ENCODE data around the gene CACNA2D3. TPM values are rescaled to one million over a fixed set of nuclear protein-coding genes. Genes with fewer than 3 reads are reported as not detected.

The CACNA2D3 gene
- total RNA-seq, 1 donor from 2014 or later: 3.6 TPM

GRCh38 chr3:54374214-54374852 lies 252.0 kb downstream of the CACNA2D3 start:
- Histone ChIP-seq H3K36me3 (no peaks in the 10 kb centered on the region), H3K4me3 (no peak overlapping the region), H3K27me3 (ENCODE audit: low read depth) (no peaks in the 10 kb centered on the region), H3K9me3 (no peaks in the 10 kb centered on the region), H3K4me1 (no peaks in the 10 kb centered on the region), H3K27ac (no peak overlapping the region)
- ATAC-seq: peak; percentile 62 to 65
- peak; percentile 43 for TF ChIP-seq CTCF (IDR thresholded peaks at IDR 0.05)
- DNase-seq: no peak
- intact Hi-C loops (cut with DNase I): no loop called here

- DNase-seq (no peak), ATAC-seq (no peak)
- Histone ChIP-seq H3K4me3 (no peak overlapping the region), H3K9me3 (no peaks in the 10 kb centered on the region), H3K4me1 (no peaks in the 10 kb centered on the region), H3K36me3 (no peaks in the 10 kb centered on the region), H3K27ac (no peak overlapping the region), H3K27me3 (ENCODE audit: low read depth) (no peaks in the 10 kb centered on the region)
- intact Hi-C loops (cut with DNase I): no loop called here
- no peak for TF ChIP-seq CTCF (IDR thresholded peaks at IDR 0.05)
Observed at GRCh38 chr3:54376142-54376807, 253.9 kb downstream of the CACNA2D3 start.

GRCh38 chr3:54376939-54377578 lies 254.7 kb downstream of the CACNA2D3 start:
- DNase-seq (no peak), ATAC-seq (no peak)
- Histone ChIP-seq H3K27ac (no peak overlapping the region), H3K36me3 (no peaks in the 10 kb centered on the region), H3K4me3 (no peak overlapping the region), H3K9me3 (no peaks in the 10 kb centered on the region), H3K4me1 (no peaks in the 10 kb centered on the region), H3K27me3 (ENCODE audit: low read depth) (no peaks in the 10 kb centered on the region)
- no peak for TF ChIP-seq CTCF (IDR thresholded peaks at IDR 0.05)
- intact Hi-C loops (cut with DNase I): no loop called here

- Histone ChIP-seq H3K27me3 (ENCODE audit: low read depth) (no peaks in the 10 kb centered on the region), H3K4me3 (no peak overlapping the region), H3K9me3 (no peaks in the 10 kb centered on the region), H3K36me3 (no peaks in the 10 kb centered on the region), H3K4me1 (no peaks in the 10 kb centered on the region), H3K27ac (no peak overlapping the region)
- intact Hi-C loops (cut with DNase I): no loop called here
- TF ChIP-seq CTCF (IDR thresholded peaks at IDR 0.05): no peak
- DNase-seq (no peak), ATAC-seq (no peak)
Observed at GRCh38 chr3:54378184-54378583, 255.8 kb downstream of the CACNA2D3 start.

GRCh38 chr3:54384279-54384678 lies 261.9 kb downstream of the CACNA2D3 start:
- Histone ChIP-seq H3K36me3 (no peaks in the 10 kb centered on the region), H3K4me3 (no peak overlapping the region), H3K4me1 (no peaks in the 10 kb centered on the region), H3K9me3 (no peaks in the 10 kb centered on the region), H3K27me3 (ENCODE audit: low read depth) (no peaks in the 10 kb centered on the region), H3K27ac (no peak overlapping the region)
- DNase-seq (no peak), ATAC-seq (no peak)
- TF ChIP-seq CTCF (IDR thresholded peaks at IDR 0.05): no peak
- intact Hi-C loops (cut with DNase I): no loop called here
